Caco-2 (cell line): ENCODE measurements around the gene RCSD1. TPM values are rescaled to one million over a fixed set of nuclear protein-coding genes. Genes with fewer than 3 reads are reported as not detected.

Experiments
- BruUV-seq: library from RNA; stranded (reverse); fragments of 400-500 nt; replicated peaks from 2 replicates; lab custom pipeline; 2021; lab: Mats Ljungman, UMichigan
- CTCF ChIA-PET: fragments of 300-600 bp; sonication (Branson Sonifier 250); formaldehyde crosslinking; loops from one replicate; lab custom pipeline; 2022; ENCODE audit warnings: antibody characterized with exemption; lab: Charles Lee
- POLR2A ChIA-PET: fragments of 300-600 bp; sonication (Branson Sonifier 250); formaldehyde crosslinking; loops from one replicate; lab custom pipeline; 2022; ENCODE audit warnings: antibody characterized with exemption; lab: Charles Lee
- DNase-seq, 2 experiments: peaks; one replicate each; pipeline versions ENCODE4 v3.0.0 to v3.0.0-alpha.2; 2020 to 2022
- H3K27me3 ChIP-seq: replicated peaks from 2 replicates; pipeline ENCODE4 v1.6.0; 2011; ENCODE audit warnings: low read length; ENCODE audit not compliant: control insufficient read depth, insufficient read depth
- H3K36me3 ChIP-seq: 2 replicates; pipeline ENCODE4 v1.5.1; 2011; ENCODE audit warnings: low read length; ENCODE audit not compliant: control insufficient read depth, insufficient read depth
- H3K4me1 ChIP-seq: fragments of 250-450 bp; sonication (Bioruptor Pico); 2 replicates; pipeline ENCODE4 v1.5.1; 2020; ENCODE audit warnings: mild to moderate bottlenecking
- H3K4me3 ChIP-seq: 2 replicates; pipeline ENCODE4 v1.5.1; 2011; ENCODE audit warnings: low read depth, mild to moderate bottlenecking, control low read depth, low read length
- H3K9me3 ChIP-seq: fragments of 250-450 bp; sonication (Bioruptor Pico); 2 replicates; pipeline ENCODE4 v1.5.1; 2020; ENCODE audit warnings: mild to moderate bottlenecking, moderate library complexity
- H3K27ac Mint-ChIP-seq: one replicate; pipeline ENCODE4 v1.8.0; 2022; ENCODE audit warnings: mixed read lengths; ENCODE audit not compliant: unreplicated experiment
- H3K27me3 Mint-ChIP-seq: one replicate; pipeline ENCODE4 v1.8.0; 2022; ENCODE audit warnings: mixed read lengths; ENCODE audit not compliant: insufficient read depth, unreplicated experiment
- H3K36me3 Mint-ChIP-seq: one replicate; pipeline ENCODE4 v1.8.0; 2022; ENCODE audit warnings: mild to moderate bottlenecking, mixed read lengths; ENCODE audit not compliant: insufficient read depth, unreplicated experiment
- H3K4me1 Mint-ChIP-seq: one replicate; pipeline ENCODE4 v1.8.0; 2022; ENCODE audit warnings: low read depth, mixed read lengths; ENCODE audit not compliant: unreplicated experiment
- H3K4me3 Mint-ChIP-seq: one replicate; pipeline ENCODE4 v1.8.0; 2022; ENCODE audit warnings: mild to moderate bottlenecking, moderate library complexity, mixed read lengths; ENCODE audit not compliant: unreplicated experiment
- H3K9me3 Mint-ChIP-seq: one replicate; pipeline ENCODE4 v1.8.0; 2022; ENCODE audit warnings: mixed read lengths; ENCODE audit not compliant: unreplicated experiment
- intact Hi-C: fragments of 100-400 bp; cut with micrococcal nuclease; formaldehyde crosslinking; loops from one replicate; pipeline ENCODE4 v1.10.0; 2022; ENCODE audit not compliant: unreplicated experiment
- total RNA-seq: library from RNA; stranded (reverse); gene quantifications from 2 replicates; pipeline ENCODE4 v1.2.3, GENCODE V29; 2022
- TF ChIP-seq, protein P1 (sequence below), 2 experiments: fragments of 200-600 bp in 1 of 2; IDR thresholded peaks; 1 replicate in 1 of 2; 2 replicates in 1 of 2; pipeline versions ENCODE4 v1.5.1 to v1.8.0; 2011 to 2022; ENCODE audit warnings: antibody characterized with exemption in 1 of 2, control low read depth in 1 of 2, inconsistent platforms in 1 of 2, low read depth in 1 of 2, low read length in 1 of 2, mild to moderate bottlenecking in 1 of 2, moderate library complexity in 1 of 2; ENCODE audit not compliant: insufficient read depth in 1 of 2, severe bottlenecking in 1 of 2, unreplicated experiment in 1 of 2

Gene RCSD1
- total RNA-seq, 1 experiment from 2014 or later: not detected

DNA sequence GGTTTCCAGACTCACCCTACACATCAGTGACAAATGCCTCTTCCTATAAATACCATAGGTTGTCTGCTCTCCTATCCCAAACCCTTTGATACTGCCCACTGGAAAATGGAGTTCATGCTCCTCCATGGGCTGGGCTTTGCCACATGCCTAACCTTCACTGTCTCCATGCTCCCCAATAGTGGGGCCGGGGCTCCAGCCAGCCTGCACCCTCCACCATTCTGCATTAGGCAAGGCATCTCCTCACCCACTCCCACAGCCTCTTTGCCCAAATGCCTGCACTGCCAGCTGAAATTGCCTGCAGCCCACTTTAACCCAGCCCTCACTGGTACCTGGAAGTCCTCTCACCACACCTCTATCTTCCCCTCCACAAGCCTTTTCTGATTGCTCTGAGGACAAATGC, 73.5 kb downstream of the RCSD1 start:
- Histone ChIP-seq H3K27me3 (no peaks in the 10 kb centered on the region), H3K4me3 (no peak overlapping the region), H3K9me3 (no peaks in the 10 kb centered on the region), H3K4me1 (no peaks in the 10 kb centered on the region), H3K36me3 (no peaks in the 10 kb centered on the region)
- Mint-ChIP-seq H3K4me1 (no peaks in the 10 kb centered on the region), H3K27ac (no peak overlapping the region), H3K4me3 (no peak overlapping the region), H3K9me3 (no peaks in the 10 kb centered on the region), H3K36me3 (no peaks in the 10 kb centered on the region), H3K27me3 (peaks cover 10% of the 10 kb centered on the region)
- POLR2A ChIA-PET: no interaction called here
- CTCF ChIA-PET: no interaction called here
- DNase-seq: no peak
- intact Hi-C loops: no loop called here
- TF ChIP-seq, protein P1, sequence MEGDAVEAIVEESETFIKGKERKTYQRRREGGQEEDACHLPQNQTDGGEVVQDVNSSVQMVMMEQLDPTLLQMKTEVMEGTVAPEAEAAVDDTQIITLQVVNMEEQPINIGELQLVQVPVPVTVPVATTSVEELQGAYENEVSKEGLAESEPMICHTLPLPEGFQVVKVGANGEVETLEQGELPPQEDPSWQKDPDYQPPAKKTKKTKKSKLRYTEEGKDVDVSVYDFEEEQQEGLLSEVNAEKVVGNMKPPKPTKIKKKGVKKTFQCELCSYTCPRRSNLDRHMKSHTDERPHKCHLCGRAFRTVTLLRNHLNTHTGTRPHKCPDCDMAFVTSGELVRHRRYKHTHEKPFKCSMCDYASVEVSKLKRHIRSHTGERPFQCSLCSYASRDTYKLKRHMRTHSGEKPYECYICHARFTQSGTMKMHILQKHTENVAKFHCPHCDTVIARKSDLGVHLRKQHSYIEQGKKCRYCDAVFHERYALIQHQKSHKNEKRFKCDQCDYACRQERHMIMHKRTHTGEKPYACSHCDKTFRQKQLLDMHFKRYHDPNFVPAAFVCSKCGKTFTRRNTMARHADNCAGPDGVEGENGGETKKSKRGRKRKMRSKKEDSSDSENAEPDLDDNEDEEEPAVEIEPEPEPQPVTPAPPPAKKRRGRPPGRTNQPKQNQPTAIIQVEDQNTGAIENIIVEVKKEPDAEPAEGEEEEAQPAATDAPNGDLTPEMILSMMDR (IDR thresholded peaks at IDR 0.05; ENCODE audit: insufficient read depth in 1 of 2, low read depth in 1 of 2, low read length in 1 of 2, severe bottlenecking in 1 of 2, unreplicated experiment in 1 of 2): no peak
- no TSS peak for BruUV-seq

DNA sequence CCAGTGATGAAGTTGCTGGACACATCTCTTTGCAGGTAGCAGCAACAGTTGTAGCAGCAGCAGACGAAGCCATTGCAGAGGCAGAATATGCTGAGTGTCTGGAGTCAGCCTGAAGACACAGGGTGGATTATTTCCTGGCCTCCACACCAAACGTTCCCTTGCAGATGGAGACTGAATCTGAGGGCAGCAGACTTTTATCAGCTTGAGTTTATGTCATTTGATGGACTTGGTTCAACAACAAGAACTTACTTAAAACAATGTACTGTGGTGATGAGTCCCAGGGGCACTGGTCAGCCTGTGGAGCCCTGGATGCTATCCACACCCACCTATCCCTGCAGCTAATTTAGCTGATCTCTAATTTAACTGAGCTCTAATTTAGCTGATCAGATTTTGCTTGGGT, 74.7 kb downstream of the RCSD1 start:
- CTCF ChIA-PET: no interaction called here
- no peak for DNase-seq
- H3K27ac Mint-ChIP-seq: no peak overlapping the region
- no peaks in the 10 kb centered on the region for H3K27me3 ChIP-seq
- POLR2A ChIA-PET: no interaction called here
- peaks cover 10% of the 10 kb centered on the region for H3K27me3 Mint-ChIP-seq
- no peaks in the 10 kb centered on the region for H3K9me3 ChIP-seq
- H3K36me3 ChIP-seq: no peaks in the 10 kb centered on the region
- TF ChIP-seq, protein P1 (IDR thresholded peaks at IDR 0.05; ENCODE audit: insufficient read depth in 1 of 2, low read depth in 1 of 2, low read length in 1 of 2, severe bottlenecking in 1 of 2, unreplicated experiment in 1 of 2): no peak
- no TSS peak for BruUV-seq
- H3K4me1 ChIP-seq: no peaks in the 10 kb centered on the region
- no peak overlapping the region for H3K4me3 Mint-ChIP-seq
- intact Hi-C loops: no loop called here
- no peaks in the 10 kb centered on the region for H3K36me3 Mint-ChIP-seq
- no peaks in the 10 kb centered on the region for H3K4me1 Mint-ChIP-seq
- no peak overlapping the region for H3K4me3 ChIP-seq
- H3K9me3 Mint-ChIP-seq: no peaks in the 10 kb centered on the region

DNA sequence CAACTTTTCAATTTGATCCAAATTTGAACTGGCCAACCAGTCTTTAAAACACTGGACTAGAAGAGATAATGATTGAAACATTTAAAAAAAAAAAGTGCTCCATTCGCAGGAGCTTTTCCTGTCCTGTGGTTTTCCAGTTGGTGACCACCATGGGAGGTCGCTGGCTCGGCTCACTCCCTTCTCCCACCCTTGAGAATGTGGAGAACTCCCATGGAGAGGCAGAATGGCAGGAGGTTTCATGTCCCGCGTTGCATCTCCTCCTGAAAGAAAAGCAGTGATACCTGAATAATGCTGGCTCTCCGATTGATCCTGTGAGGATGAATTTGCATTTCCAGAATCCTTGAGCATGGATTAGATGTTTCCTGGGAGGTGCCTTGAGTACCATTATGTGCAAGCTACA, 75.2 kb downstream of the RCSD1 start:
- Mint-ChIP-seq H3K27ac (no peak overlapping the region), H3K9me3 (no peaks in the 10 kb centered on the region), H3K4me1 (no peaks in the 10 kb centered on the region), H3K4me3 (no peak overlapping the region), H3K36me3 (no peaks in the 10 kb centered on the region), H3K27me3 (peaks cover 10% of the 10 kb centered on the region)
- Histone ChIP-seq H3K27me3 (no peaks in the 10 kb centered on the region), H3K4me3 (no peak overlapping the region), H3K4me1 (no peaks in the 10 kb centered on the region), H3K36me3 (no peaks in the 10 kb centered on the region), H3K9me3 (no peaks in the 10 kb centered on the region)
- no TSS peak for BruUV-seq
- ChIA-PET POLR2A (interaction anchor here (0.6 kb wide), 1 partner anchor 15 kb away, joined by 3 read pairs; no protein-coding TSS in a partner anchor), CTCF (interaction anchor here (0.6 kb wide), 1 partner anchor 105 kb away, joined by 3 read pairs; no protein-coding TSS in a partner anchor)
- intact Hi-C loops: no loop called here
- no peak for DNase-seq
- TF ChIP-seq, protein P1 (IDR thresholded peaks at IDR 0.05; ENCODE audit: insufficient read depth in 1 of 2, low read depth in 1 of 2, low read length in 1 of 2, severe bottlenecking in 1 of 2, unreplicated experiment in 1 of 2): no peak
